Peyer's patch (tissue), 4 donors: ENCODE results near the gene CXCL5.

Experiments used
- POLR2A ChIP-seq, 2 donors: fragments of 450-650 bp; IDR thresholded peaks; one replicate each; pipeline ENCODE4 v1.5.1; 2017; ENCODE audit warnings: antibody characterized with exemption in 2 of 2, mild to moderate bottlenecking in 2 of 2, moderate library complexity in 2 of 2
- TF ChIP-seq, protein P1 (sequence below), 6 experiments: fragments of 450-650 bp in 4 of 6; fragments of 200-600 bp in 2 of 6; sonication (generic) in 1 of 6; IDR thresholded peaks; one replicate each; pipeline ENCODE4 v1.5.1; 2017 to 2019; ENCODE audit warnings: antibody characterized with exemption in 6 of 6, mild to moderate bottlenecking in 3 of 6, moderate library complexity in 1 of 6

DNA sequence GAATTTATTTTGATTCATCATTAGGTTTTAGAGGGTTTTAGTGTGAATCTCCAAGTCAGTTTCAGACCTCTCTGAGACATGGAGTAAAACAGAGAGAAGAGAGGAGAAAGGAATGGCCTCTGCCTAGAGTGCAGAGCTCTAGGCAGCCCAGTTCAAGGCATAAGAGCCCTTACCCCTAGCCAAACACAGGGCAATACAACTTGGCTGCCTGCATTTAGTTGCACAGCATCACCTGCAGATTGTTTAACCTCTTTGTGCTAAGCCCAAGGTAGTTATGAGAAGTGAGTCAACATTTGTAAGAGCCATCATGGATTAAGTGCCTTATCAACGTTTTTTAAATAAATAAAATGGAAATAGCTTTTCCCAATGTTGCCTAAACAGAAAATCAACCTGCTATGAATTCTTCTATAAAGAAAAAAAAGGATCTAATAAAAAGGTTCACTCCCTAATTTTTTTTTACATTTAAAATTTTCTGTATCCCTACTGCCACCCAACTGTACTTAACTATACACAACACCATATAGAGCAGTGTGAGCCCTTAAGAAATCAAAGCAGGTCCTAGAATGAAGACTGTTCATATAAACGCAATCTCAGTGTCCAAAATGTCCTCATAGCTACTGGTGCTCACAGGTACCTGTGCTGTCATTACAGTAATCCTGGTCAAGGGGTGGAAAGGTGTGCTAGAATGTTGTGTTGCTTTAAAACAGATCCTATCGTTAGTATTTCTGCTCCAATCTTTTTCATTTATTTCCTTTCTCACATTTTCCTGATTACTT lies 52.6 kb downstream of the CXCL5 start:
- TF ChIP-seq, protein P1, sequence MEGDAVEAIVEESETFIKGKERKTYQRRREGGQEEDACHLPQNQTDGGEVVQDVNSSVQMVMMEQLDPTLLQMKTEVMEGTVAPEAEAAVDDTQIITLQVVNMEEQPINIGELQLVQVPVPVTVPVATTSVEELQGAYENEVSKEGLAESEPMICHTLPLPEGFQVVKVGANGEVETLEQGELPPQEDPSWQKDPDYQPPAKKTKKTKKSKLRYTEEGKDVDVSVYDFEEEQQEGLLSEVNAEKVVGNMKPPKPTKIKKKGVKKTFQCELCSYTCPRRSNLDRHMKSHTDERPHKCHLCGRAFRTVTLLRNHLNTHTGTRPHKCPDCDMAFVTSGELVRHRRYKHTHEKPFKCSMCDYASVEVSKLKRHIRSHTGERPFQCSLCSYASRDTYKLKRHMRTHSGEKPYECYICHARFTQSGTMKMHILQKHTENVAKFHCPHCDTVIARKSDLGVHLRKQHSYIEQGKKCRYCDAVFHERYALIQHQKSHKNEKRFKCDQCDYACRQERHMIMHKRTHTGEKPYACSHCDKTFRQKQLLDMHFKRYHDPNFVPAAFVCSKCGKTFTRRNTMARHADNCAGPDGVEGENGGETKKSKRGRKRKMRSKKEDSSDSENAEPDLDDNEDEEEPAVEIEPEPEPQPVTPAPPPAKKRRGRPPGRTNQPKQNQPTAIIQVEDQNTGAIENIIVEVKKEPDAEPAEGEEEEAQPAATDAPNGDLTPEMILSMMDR (IDR thresholded peaks at IDR 0.05), result no peak
- TF ChIP-seq POLR2A (IDR thresholded peaks at IDR 0.05), result no peak
